ENCODE measurements around the gene PSMG4. TPM values are rescaled to one million over a fixed set of nuclear protein-coding genes. Genes with fewer than 3 reads are reported as not detected.

PSMG4 gene
- total and polyA plus RNA-seq, 2 of the 8 experiments (the other 6 are each of a cell fraction or from before 2014, with no cell fraction given): 40.6 to 113 TPM

DNA sequence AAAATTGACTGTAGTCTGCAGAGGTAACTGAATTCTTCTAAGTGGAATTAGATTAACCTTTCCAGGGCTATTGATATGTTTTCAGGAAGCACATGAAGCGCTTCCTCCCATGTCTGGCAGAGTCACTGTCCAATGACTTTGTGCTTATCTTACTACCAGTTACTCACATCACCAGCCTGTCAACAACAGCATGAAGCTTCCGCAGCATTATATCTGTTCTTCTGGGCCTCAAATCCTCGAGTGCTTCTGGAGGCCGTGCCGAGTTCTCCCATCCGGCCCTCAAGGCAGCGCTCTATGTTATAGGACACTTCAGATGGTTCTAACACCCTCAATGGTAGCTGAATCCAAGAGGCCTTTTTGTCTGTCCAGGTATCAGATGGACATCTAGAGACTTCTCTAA, 33.2 kb downstream of the PSMG4 start:
- Histone ChIP-seq H3K23ac (ENCODE audit: insufficient read length) (no peak overlapping the region), H4K5ac (ENCODE audit: insufficient read length, low read depth, low read length) (no peak overlapping the region), H3K9me3 (ENCODE audit: insufficient read depth in 2 of 2, low read depth in 1 of 2, low read length in 1 of 2) (no peaks in the 10 kb centered on the region), H4K8ac (ENCODE audit: extremely low read depth, insufficient read depth, low read length) (no peak overlapping the region), H3K27me3 (replicated peaks in 1 of 4; ENCODE audit: control insufficient read depth in 3 of 4, extremely low read depth in 1 of 4, insufficient read depth in 3 of 4, low read length in 3 of 4) (no peaks in the 10 kb centered on the region), H3K23me2 (ENCODE audit: low read depth, low read length) (no peaks in the 10 kb centered on the region), H3K9ac (replicated peaks in 1 of 4; ENCODE audit: extremely low read depth in 1 of 4, low read depth in 3 of 4, low read length in 3 of 4) (no peak overlapping the region), H2AFZ (ENCODE audit: low read length) (no peak overlapping the region), H2BK15ac (ENCODE audit: low read length) (no peak overlapping the region), H4K20me1 (replicated peaks in 1 of 2; ENCODE audit: control insufficient read depth in 1 of 2, insufficient read depth in 2 of 2, low read length in 2 of 2) (no peaks in the 10 kb centered on the region), H2BK20ac (ENCODE audit: low read length) (no peak overlapping the region), H3K56ac (replicated peaks; ENCODE audit: insufficient read length, low read depth, low read length) (no peak overlapping the region), H3K79me2 (ENCODE audit: control insufficient read depth in 1 of 2, insufficient read depth in 2 of 2, low read length in 2 of 2) (no peaks in the 10 kb centered on the region), H3K27ac (ENCODE audit: low read depth, low read length) (no peak overlapping the region), H3K18ac (ENCODE audit: extremely low read depth, low read length) (no peak overlapping the region), H3K79me1 (ENCODE audit: low read depth, low read length) (no peaks in the 10 kb centered on the region), H3K36me3 (ENCODE audit: control insufficient read depth in 2 of 4, insufficient read depth in 4 of 4, low read length in 3 of 4) (peaks cover 0 to under 1% (median 0%) of the 10 kb centered on the region in 4 experiments; a peak in 2 of 8 replicates), H4K91ac (replicated peaks; ENCODE audit: insufficient read length, low read length) (no peak overlapping the region), H2BK120ac (replicated peaks; ENCODE audit: low read depth, low read length) (no peak overlapping the region), H3K14ac (ENCODE audit: insufficient read length) (no peak overlapping the region), H3K4me2 (ENCODE audit: insufficient read depth in 1 of 2, low read depth in 2 of 2, low read length in 2 of 2) (no peak overlapping the region), H2BK12ac (ENCODE audit: low read depth, low read length) (no peak overlapping the region), H3K4ac (replicated peaks; ENCODE audit: insufficient read length, low read depth, low read length) (no peak overlapping the region), H3K4me1 (replicated peaks in 1 of 4; ENCODE audit: control insufficient read depth in 3 of 4, insufficient read depth in 4 of 4, low read length in 3 of 4) (no peaks in the 10 kb centered on the region), H2AK5ac (ENCODE audit: low read depth, low read length) (no peak overlapping the region), H2BK5ac (ENCODE audit: low read depth, low read length) (no peak overlapping the region), H3K4me3 (ENCODE audit: extremely low read depth in 1 of 4, insufficient read depth in 2 of 4, low read depth in 3 of 4, low read length in 4 of 4) (no peak overlapping the region)
- FAIRE-seq (no peak), DNase-seq (ENCODE audit: low read depth in 1 of 2, low spot score in 2 of 2) (no peak)
- 94% methylated on average over 7 of the region's 7 CpGs; no CpG with 5 or more reads in 1 of the 2 experiments for WGBS, 2 experiments (ENCODE audit: extremely low coverage in 1 of 2, insufficient coverage in 1 of 2, insufficient read length in 1 of 2, insufficient replicate concordance in 2 of 2, low coverage in 1 of 2, low lambda C conversion rate in 2 of 2, missing lambda C conversion rate in 1 of 2)
- ChIA-PET CTCF (ENCODE audit: partially characterized antibody) (interaction anchor here (0.6 to 2.8 kb wide), 13 partner anchors 9 to 441 kb away, joined by 3 to 17 read pairs (median 5); no protein-coding TSS in a partner anchor), POLR2A (ENCODE audit: partially characterized antibody) (interaction anchor here (1.5 kb wide), 1 partner anchor 31 kb away, joined by 3 read pairs; no protein-coding TSS in a partner anchor)
- TF ChIP-seq CHD1 (IDR thresholded peaks at IDR 0.05; ENCODE audit: low read depth, low read length) (no peak), MAFK (IDR thresholded peaks at IDR 0.05; ENCODE audit: low read depth, low read length) (no peak), CBX5 (IDR thresholded peaks at IDR 0.05; ENCODE audit: low read depth, low read length) (no peak), EP300 (IDR thresholded peaks at IDR 0.05; ENCODE audit: borderline replicate concordance in 1 of 2, low read depth in 2 of 2, low read length in 2 of 2) (no peak), POLR2AphosphoS5 (IDR thresholded peaks at IDR 0.05; ENCODE audit: low read depth, low read length) (no peak), CHD2 (IDR thresholded peaks at IDR 0.05; ENCODE audit: low read length) (no peak), YY1 (IDR thresholded peaks at IDR 0.05; ENCODE audit: low read depth, low read length) (no peak), SAP30 (IDR thresholded peaks at IDR 0.05; ENCODE audit: insufficient read depth, insufficient replicate concordance, low read length) (no peak), KDM4A (IDR thresholded peaks at IDR 0.05; ENCODE audit: low read depth, low read length, severe bottlenecking) (no peak), KDM5A (IDR thresholded peaks at IDR 0.05; ENCODE audit: low read length) (no peak), SP2 (IDR thresholded peaks at IDR 0.05; ENCODE audit: low read length) (no peak), TEAD4 (IDR thresholded peaks at IDR 0.05; ENCODE audit: low read depth, low read length) (no peak), RXRA (IDR thresholded peaks at IDR 0.05; ENCODE audit: insufficient read depth, low read depth, low read length) (no peak), SUZ12 (IDR thresholded peaks at IDR 0.05; ENCODE audit: low read length) (no peak)
- TF ChIP-seq, protein P1, sequence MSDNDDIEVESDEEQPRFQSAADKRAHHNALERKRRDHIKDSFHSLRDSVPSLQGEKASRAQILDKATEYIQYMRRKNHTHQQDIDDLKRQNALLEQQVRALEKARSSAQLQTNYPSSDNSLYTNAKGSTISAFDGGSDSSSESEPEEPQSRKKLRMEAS (IDR thresholded peaks at IDR 0.05): no peak

Data from H1 (cell line).